T-cell (primary cell): Measurements from ENCODE around the gene LRP1. TPM values are rescaled to one million over a fixed set of nuclear protein-coding genes. Genes with fewer than 3 reads are reported as not detected.

ENCODE experiments used
- ATAC-seq, 4 experiments: fragments of 200-7000 bp in 3 of 4; fragments of 150-1000 bp in 1 of 4; cut with Tn5 transposase; replicated peaks in 1 of 4; 1 replicate in 3 of 4; 2 replicates in 1 of 4; pipeline ENCODE4 v1.10.0; 2021; ENCODE audit warnings: moderate library complexity in 3 of 4, mild to moderate bottlenecking in 2 of 4, moderate number of reproducible peaks in 1 of 4
- CTCF ChIA-PET, 2 donors: fragments of 300-600 bp; sonication (Branson Sonifier 250); formaldehyde crosslinking; loops; one replicate each; lab custom pipeline; 2022; ENCODE audit warnings: antibody characterized with exemption in 2 of 2; lab: Charles Lee
- POLR2A ChIA-PET, 2 donors: fragments of 300-600 bp; sonication (Branson Sonifier 250); formaldehyde crosslinking; loops; one replicate each; lab custom pipeline; 2022; ENCODE audit warnings: antibody characterized with exemption in 2 of 2; lab: Charles Lee
- DNase-seq, 35 experiments: peaks; one replicate each; pipeline versions ENCODE4 v3.0.0 to v3.0.0-alpha.2; 2013 to 2023
- H3K27ac ChIP-seq: one replicate; pipeline ENCODE4 v1.5.1; 2013; ENCODE audit warnings: low read length
- H3K27me3 ChIP-seq, 2 experiments: replicated peaks in 1 of 2; 1 replicate in 1 of 2; 2 replicates in 1 of 2; pipeline versions ENCODE4 v1.6.1 to v1.7.0; 2013; ENCODE audit warnings: low read length in 1 of 2, mixed read lengths in 1 of 2; ENCODE audit not compliant: control insufficient read depth in 2 of 2, insufficient read depth in 2 of 2; ENCODE audit errors: extremely low read depth in 1 of 2
- H3K36me3 ChIP-seq, 2 donors: 1 replicate in 1 of 2; 2 replicates in 1 of 2; pipeline versions ENCODE4 v1.6.1 to v1.7.0; 2013; ENCODE audit warnings: low read length in 1 of 2; ENCODE audit not compliant: control insufficient read depth in 2 of 2, insufficient read depth in 1 of 2; ENCODE audit errors: extremely low read depth in 1 of 2
- H3K4me1 ChIP-seq, 2 experiments: 1 replicate in 1 of 2; 2 replicates in 1 of 2; pipeline versions ENCODE4 v1.6.1 to v1.7.0; 2013; ENCODE audit warnings: low read length in 2 of 2, mixed read lengths in 1 of 2; ENCODE audit not compliant: insufficient read depth in 2 of 2, control insufficient read depth in 1 of 2; ENCODE audit errors: extremely low read depth in 1 of 2
- H3K4me3 ChIP-seq, 2 donors: 1 replicate in 1 of 2; 2 replicates in 1 of 2; pipeline versions ENCODE4 v1.5.1 to v1.7.0; 2013; ENCODE audit warnings: mild to moderate bottlenecking in 2 of 2, low read length in 1 of 2, moderate library complexity in 1 of 2; ENCODE audit not compliant: control insufficient read depth in 1 of 2; ENCODE audit errors: extremely low read depth in 1 of 2
- H3K9me3 ChIP-seq: 2 replicates; pipeline ENCODE4 v1.7.0; 2013
- H3K27ac Mint-ChIP-seq, 2 donors: one replicate each; pipeline ENCODE4 v1.8.0; 2020 to 2021; ENCODE audit warnings: mild to moderate bottlenecking in 2 of 2, mixed read lengths in 2 of 2
- H3K27me3 Mint-ChIP-seq, 2 donors: one replicate each; pipeline ENCODE4 v1.8.0; 2021 to 2022; ENCODE audit warnings: mixed read lengths in 2 of 2
- H3K36me3 Mint-ChIP-seq: one replicate; pipeline ENCODE4 v1.8.0; 2021; ENCODE audit warnings: mixed read lengths
- H3K4me1 Mint-ChIP-seq, 3 donors: one replicate each; pipeline ENCODE4 v1.8.0; 2020 to 2022; ENCODE audit warnings: mixed read lengths in 3 of 3, mild to moderate bottlenecking in 1 of 3
- H3K4me3 Mint-ChIP-seq, 3 donors: one replicate each; pipeline ENCODE4 v1.8.0; 2020 to 2022; ENCODE audit warnings: mild to moderate bottlenecking in 3 of 3, mixed read lengths in 3 of 3, moderate library complexity in 3 of 3
- H3K9me3 Mint-ChIP-seq, 3 donors: one replicate each; pipeline ENCODE4 v1.8.0; 2020 to 2022; ENCODE audit warnings: mixed read lengths in 3 of 3
- WGBS: methylation state at CpG from one replicate; pipeline ENCODE4 v1.1.5; 2013; ENCODE audit warnings: missing lambda C conversion rate; ENCODE audit not compliant: insufficient coverage; 5-methylcytosine and 5-hydroxymethylcytosine counted together
- total RNA-seq, 35 experiments: library from RNA in 6 of 35; stranded (reverse) in 6 of 35; fragments of 120-200 nt in 1 of 35; gene quantifications; one replicate each; pipeline versions ENCODE4 v1.2.1 to v1.2.4 and lab custom pipeline; 2013 to 2026

The LRP1 gene
- total RNA-seq, 5 donors from 2014 or later (not counting 1 experiment from before 2014, with no cell fraction given) = 5.9 to 8.1 (median 7.7) TPM

- 94% methylated on average over 8 of the region's 17 CpGs for WGBS
- H3K27ac ChIP-seq = no peak overlapping the region
- ChIA-PET POLR2A (no interaction called here), CTCF (no interaction called here)
- no peaks in the 10 kb centered on the region for H3K4me1 ChIP-seq
- H3K36me3 ChIP-seq = no peaks in the 10 kb centered on the region
- H3K4me3 Mint-ChIP-seq = no peak overlapping the region
- H3K4me3 ChIP-seq = no peak overlapping the region
- no peaks in the 10 kb centered on the region for H3K9me3 Mint-ChIP-seq
- no peaks in the 10 kb centered on the region for H3K9me3 ChIP-seq
- H3K27ac Mint-ChIP-seq = no peak overlapping the region
- H3K27me3 ChIP-seq = peaks cover 0 to 13% of the 10 kb centered on the region in 2 experiments
- H3K36me3 Mint-ChIP-seq = peaks cover 7% of the 10 kb centered on the region
- peaks cover 0 to 2% of the 10 kb centered on the region in 2 donors for H3K27me3 Mint-ChIP-seq
- ATAC-seq = no peak
- DNase-seq = no peak
- H3K4me1 Mint-ChIP-seq = no peaks in the 10 kb centered on the region
Measured at GRCh38 chr12:57151741-57152630, 23.7 kb downstream of the LRP1 start.

DNA sequence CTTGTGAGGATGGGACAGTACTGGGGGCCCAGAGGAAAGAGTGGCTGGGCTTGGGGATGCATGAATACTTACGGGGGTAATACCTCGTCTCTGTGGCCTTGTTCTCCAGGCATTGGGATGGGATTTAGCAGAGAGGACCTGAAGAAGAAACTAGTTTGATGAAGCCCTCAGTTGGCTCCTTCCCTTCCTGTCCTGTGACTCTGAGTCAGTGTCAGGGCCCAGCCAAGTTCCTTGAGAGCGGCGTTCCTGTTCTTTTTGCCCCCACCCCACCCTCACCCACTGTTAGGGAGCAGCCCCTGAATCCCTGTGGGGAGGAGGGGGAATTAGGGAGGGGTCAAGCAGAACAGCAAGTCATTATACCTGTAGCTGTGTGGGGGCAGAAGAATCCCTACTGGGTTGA is 24.4 kb downstream of the LRP1 start:
- Mint-ChIP-seq H3K9me3 (no peaks in the 10 kb centered on the region), H3K36me3 (peaks cover 6% of the 10 kb centered on the region), H3K27ac (no peak overlapping the region), H3K4me1 (peaks cover 2 to 3% (median 2%) of the 10 kb centered on the region in 3 donors), H3K4me3 (no peak overlapping the region), H3K27me3 (peaks cover 0 to 2% of the 10 kb centered on the region in 2 donors)
- peaks cover 0 to 1% of the 10 kb centered on the region in 2 experiments for H3K4me1 ChIP-seq
- DNase-seq = no peak
- no peak for ATAC-seq
- peaks cover 0 to 13% of the 10 kb centered on the region in 2 experiments for H3K27me3 ChIP-seq
- no peak overlapping the region for H3K4me3 ChIP-seq
- WGBS = 92% methylated on average over 2 of the region's 4 CpGs
- no peaks in the 10 kb centered on the region for H3K36me3 ChIP-seq
- H3K27ac ChIP-seq = no peak overlapping the region
- ChIA-PET POLR2A (no interaction called here), CTCF (no interaction called here)
- no peaks in the 10 kb centered on the region for H3K9me3 ChIP-seq

DNA sequence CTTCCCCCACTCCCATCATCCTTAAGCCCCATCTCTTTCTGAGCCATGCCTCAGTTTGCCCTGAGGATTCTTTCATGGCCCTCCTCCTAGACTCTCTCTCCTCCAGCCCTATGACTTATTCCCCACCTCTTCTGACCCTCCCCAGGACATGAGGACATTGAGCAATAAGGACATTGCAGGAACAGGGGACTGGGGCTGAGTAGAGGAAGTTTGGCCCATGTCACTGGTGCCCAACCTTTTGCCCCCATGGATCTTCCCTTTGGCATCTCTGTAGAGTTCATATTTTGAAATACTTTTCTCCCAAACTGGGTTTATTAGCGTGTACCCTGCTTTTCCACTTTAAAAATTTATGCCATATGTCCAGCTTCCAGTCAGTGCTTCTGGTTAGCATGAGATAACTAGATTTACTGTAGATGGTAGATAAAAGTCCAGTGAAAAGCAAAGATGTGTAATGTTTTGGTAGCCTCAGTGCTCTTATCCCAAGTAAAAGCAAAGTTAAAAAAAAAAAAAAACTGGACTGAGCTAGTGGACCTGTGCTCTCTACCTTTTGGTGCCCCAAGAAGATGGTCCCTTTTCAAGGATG is 25.2 kb downstream of the LRP1 start:
- peaks cover 0 to 2% of the 10 kb centered on the region in 2 donors for H3K27me3 Mint-ChIP-seq
- ChIA-PET POLR2A (no interaction called here), CTCF (interaction anchor here in 1 of 2 donors (0.6 kb wide), 2 partner anchors 13 to 31 kb away, joined by 3 to 7 read pairs; no protein-coding TSS in a partner anchor)
- H3K9me3 Mint-ChIP-seq = no peaks in the 10 kb centered on the region
- H3K4me3 Mint-ChIP-seq = no peak overlapping the region
- peaks cover 6 to 8% (median 7%) of the 10 kb centered on the region in 3 donors for H3K4me1 Mint-ChIP-seq
- Histone ChIP-seq H3K36me3 (no peaks in the 10 kb centered on the region), H3K4me3 (no peak overlapping the region), H3K4me1 (peaks cover 0 to 7% of the 10 kb centered on the region in 2 experiments), H3K27ac (no peak overlapping the region), H3K9me3 (no peaks in the 10 kb centered on the region), H3K27me3 (peaks cover 0 to 13% of the 10 kb centered on the region in 2 experiments)
- H3K36me3 Mint-ChIP-seq = peaks cover 9% of the 10 kb centered on the region
- no peak for DNase-seq
- no peak for ATAC-seq
- no peak overlapping the region for H3K27ac Mint-ChIP-seq
- WGBS = no CpG with 5 or more reads among the region's 1 CpG

DNA sequence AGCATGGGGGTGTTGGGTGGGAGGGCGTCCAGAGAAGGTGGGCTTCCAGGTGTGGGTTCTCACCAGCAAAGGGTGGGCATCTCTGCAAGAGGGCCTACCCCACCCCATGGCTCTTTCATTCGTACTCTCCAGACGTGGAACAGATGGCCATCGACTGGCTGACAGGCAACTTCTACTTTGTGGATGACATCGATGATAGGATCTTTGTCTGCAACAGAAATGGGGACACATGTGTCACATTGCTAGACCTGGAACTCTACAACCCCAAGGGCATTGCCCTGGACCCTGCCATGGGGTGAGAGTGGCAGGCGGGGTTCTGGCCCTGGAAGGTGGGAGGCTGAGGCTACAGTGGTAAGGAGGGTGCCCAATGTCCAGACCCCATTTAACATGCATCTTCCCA is 25.8 kb downstream of the LRP1 start:
- Mint-ChIP-seq H3K36me3 (peaks cover 9% of the 10 kb centered on the region), H3K27me3 (peaks cover 0 to 2% of the 10 kb centered on the region in 2 donors), H3K4me3 (no peak overlapping the region), H3K4me1 (peaks cover 6 to 8% (median 7%) of the 10 kb centered on the region in 3 donors), H3K9me3 (no peaks in the 10 kb centered on the region), H3K27ac (no peak overlapping the region)
- Histone ChIP-seq H3K27ac (no peak overlapping the region), H3K36me3 (no peaks in the 10 kb centered on the region), H3K9me3 (no peaks in the 10 kb centered on the region), H3K27me3 (peaks cover 0 to 13% of the 10 kb centered on the region in 2 experiments), H3K4me3 (no peak overlapping the region), H3K4me1 (peaks cover 0 to 7% of the 10 kb centered on the region in 2 experiments)
- ATAC-seq (no peak), DNase-seq (no peak)
- 96% methylated on average over 4 of the region's 6 CpGs for WGBS
- ChIA-PET CTCF (interaction anchor here in 1 of 2 donors (0.6 kb wide), 2 partner anchors 14 to 31 kb away, joined by 3 to 7 read pairs; no protein-coding TSS in a partner anchor), POLR2A (no interaction called here)

- Histone ChIP-seq H3K4me3 (no peak overlapping the region), H3K27me3 (peaks cover 0 to 13% of the 10 kb centered on the region in 2 experiments), H3K9me3 (no peaks in the 10 kb centered on the region), H3K27ac (no peak overlapping the region), H3K4me1 (peaks cover 0 to 7% of the 10 kb centered on the region in 2 experiments), H3K36me3 (no peaks in the 10 kb centered on the region)
- H3K4me1 Mint-ChIP-seq = peaks cover 6 to 8% (median 7%) of the 10 kb centered on the region in 3 donors
- ChIA-PET CTCF (interaction anchor here in 1 of 2 donors (0.6 kb wide), 1 partner anchor 28 kb away, joined by 5 read pairs; no protein-coding TSS in a partner anchor), POLR2A (no interaction called here)
- no peak overlapping the region for H3K27ac Mint-ChIP-seq
- ATAC-seq (no peak), DNase-seq (no peak)
- peaks cover 9% of the 10 kb centered on the region for H3K36me3 Mint-ChIP-seq
- no peaks in the 10 kb centered on the region for H3K9me3 Mint-ChIP-seq
- H3K27me3 Mint-ChIP-seq = peaks cover 0 to 2% of the 10 kb centered on the region in 2 donors
- H3K4me3 Mint-ChIP-seq = no peak overlapping the region
- WGBS = 82% methylated on average over 1 of the region's 5 CpGs
Measured at GRCh38 chr12:57154804-57155434, 26.6 kb downstream of the LRP1 start.
